RPMI7951 (cell line): Measurements from ENCODE around the gene ZNF281. TPM values are rescaled to one million over a fixed set of nuclear protein-coding genes. Genes with fewer than 3 reads are reported as not detected.
A peak's percentile ranks its signal among the peaks of the same experiment; 100 is the strongest.
"Not testable (repeated sequence)": the region's sequence is repeated elsewhere in the genome, so short reads cannot be mapped to it uniquely, and the experiment has no call there.

ENCODE experiments used
- DNase-seq: peaks from one replicate; pipeline ENCODE4 v3.0.0-alpha.2; 2012; ENCODE audit warnings: low read depth
- total RNA-seq: library from RNA; depleted of rRNA; stranded (reverse); fragments of >200 nt; shearing (Covaris generic); gene quantifications from 2 replicates; pipeline ENCODE4 v1.2.3, GENCODE V29; 2014; rRNA removed

Gene ZNF281, protein sequence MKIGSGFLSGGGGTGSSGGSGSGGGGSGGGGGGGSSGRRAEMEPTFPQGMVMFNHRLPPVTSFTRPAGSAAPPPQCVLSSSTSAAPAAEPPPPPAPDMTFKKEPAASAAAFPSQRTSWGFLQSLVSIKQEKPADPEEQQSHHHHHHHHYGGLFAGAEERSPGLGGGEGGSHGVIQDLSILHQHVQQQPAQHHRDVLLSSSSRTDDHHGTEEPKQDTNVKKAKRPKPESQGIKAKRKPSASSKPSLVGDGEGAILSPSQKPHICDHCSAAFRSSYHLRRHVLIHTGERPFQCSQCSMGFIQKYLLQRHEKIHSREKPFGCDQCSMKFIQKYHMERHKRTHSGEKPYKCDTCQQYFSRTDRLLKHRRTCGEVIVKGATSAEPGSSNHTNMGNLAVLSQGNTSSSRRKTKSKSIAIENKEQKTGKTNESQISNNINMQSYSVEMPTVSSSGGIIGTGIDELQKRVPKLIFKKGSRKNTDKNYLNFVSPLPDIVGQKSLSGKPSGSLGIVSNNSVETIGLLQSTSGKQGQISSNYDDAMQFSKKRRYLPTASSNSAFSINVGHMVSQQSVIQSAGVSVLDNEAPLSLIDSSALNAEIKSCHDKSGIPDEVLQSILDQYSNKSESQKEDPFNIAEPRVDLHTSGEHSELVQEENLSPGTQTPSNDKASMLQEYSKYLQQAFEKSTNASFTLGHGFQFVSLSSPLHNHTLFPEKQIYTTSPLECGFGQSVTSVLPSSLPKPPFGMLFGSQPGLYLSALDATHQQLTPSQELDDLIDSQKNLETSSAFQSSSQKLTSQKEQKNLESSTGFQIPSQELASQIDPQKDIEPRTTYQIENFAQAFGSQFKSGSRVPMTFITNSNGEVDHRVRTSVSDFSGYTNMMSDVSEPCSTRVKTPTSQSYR
- 11.0 and 15.7 TPM in 2 replicates for total RNA-seq

DNA sequence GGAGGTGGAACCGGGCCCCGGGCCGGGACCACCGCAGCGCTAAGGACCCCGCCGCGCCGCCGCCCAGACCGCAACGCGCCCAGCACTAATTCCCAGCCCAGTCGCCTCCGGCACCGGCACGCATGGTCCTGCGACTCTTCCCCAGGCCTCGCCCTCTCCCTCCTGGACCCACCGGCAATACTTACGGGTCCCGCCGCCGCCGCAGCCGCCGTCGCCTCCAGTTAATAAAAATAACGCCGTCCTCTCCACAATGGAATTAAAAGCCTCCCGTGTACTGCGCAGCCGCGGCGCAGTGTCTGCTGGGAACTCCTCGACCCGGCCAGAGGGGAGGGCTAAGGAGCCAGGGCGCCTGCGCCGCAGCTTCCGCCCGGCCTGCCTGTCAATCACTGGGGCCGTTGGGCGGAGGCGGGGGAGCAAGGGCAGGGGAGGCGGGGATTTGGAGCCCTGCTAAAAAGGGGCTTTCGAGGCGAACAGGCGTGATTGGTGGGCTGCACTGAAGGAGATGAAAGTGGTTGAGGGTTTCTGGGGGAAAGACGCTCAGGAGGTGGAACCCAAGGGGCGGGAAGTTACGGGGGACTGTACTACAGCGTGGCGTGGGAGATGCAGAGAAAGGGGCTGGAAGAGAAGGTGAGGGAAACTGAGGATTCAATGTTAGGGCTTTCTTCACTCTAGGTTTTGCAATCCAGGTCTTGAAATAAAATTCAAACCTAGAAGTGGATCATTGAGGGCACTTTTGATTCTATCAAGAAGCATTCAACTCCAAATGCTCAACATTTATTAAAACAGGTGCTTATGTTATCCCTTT, at the start of gene ZNF281:
TSS of gene ZNF281 (minus strand) at position 276 of the 805 bp plus-strand sequence. CDS start 331 bp downstream, outside the sequence.
- DNase-seq = peak; percentile 86

DNA sequence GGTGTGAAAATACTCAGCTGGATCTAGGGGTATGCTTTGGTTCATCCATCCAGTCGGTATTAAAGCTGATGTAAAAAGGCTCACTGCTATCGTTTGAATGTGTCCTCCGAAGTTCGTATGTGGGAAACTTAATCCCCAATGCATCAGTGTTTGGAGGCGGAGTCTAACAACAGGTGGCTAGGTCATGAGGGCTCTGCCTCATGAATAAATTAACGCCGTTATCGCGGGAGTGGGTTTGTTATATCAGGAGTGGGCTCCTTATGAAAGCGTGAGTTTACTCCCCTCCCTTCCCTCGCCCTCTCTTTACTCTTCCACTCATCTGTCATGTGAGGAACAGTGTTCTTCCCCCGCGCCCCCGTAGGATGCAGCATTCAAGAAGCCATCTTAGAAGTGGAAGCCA, 48.9 kb upstream of the ZNF281 start:
- DNase-seq = no peak

DNA sequence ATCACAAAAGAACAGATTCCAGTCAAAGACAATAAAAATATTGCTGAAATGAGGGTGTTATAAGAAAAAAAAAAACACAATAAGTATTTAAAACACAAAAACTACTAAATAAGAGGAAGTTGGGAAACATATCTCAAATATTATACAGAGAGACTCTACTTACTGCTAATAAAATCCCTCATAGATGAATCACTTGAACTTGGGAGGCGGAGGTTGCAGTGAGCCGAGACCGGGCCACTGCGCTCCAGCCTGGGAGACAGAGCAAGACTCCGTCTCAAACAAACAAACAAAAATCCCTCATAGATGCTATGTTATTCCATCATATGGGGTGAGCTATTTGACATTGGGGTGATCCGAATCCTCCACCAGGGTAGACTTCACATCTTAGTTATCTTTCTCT, 48.0 kb upstream of the ZNF281 start:
- DNase-seq = no peak

DNA sequence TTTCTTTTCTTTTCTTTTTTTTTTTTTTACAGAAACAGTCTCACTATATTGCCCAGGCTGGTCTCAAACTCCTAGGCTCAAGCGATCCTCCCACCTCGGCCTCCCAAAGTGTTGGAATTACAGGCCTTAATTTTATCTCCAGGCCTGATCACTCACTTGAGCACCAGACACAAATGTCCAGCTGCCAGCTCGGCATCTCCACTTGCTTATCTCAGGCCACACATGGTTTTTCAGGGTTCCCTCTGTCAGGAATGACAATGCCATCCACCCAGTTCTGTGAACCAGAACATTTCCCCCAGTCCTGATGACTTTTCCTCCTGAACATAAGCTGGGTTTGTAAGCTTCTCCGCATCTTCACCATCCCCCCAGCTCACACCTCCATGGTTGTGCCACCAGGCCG, 44.6 kb upstream of the ZNF281 start:
- DNase-seq = no peak

DNA sequence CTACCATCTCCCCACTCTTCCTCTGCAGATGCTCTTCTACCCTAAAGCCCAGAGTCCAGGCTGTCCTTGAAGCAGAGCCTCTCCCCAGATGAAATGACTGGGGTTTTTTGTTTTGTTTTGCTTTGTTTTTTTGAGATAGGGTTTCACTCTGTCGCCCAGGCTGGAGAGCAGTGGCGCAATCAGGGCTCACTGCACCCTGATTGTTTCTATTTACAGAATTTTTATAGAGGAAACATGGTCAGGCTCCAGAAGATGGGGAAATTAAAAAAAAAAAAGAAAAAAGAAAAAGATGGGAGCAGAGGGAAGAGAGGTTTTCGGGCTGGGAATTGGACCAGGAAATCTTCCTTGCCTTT, 43.7 kb upstream of the ZNF281 start:
- no peak for DNase-seq

DNA sequence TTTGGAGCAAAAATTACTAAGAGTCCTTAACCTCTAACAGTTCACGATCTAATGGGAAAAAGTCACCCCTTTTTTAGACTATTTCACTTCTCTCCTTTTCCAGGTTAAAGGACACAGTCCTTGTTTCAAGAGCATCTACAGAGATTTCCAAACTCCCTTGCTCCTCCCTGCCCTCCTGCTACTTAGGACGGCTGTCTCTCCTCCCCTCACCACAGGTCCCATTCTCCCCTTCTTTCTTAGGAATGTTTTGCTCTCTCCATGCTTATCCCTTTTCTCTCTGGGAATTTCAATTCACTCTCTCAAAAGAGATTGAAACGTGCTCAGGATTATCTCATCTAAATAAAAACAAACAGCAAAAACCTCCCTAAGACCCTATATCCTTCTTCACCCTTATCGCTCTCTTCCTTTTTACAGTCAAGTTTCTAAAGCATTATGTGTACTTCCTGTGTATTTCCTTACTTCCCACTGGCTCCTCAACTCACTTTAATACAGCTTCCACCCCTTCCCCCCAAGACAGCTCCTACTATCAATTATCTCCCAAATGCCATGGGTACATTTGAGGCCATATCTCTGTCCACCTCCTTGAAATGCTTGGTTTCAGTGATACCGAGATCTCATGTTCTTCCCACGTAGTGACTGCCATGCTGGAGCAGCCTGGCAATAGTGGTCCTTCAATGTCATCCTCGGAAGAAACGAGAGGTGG, 43.2 kb upstream of the ZNF281 start:
- DNase-seq = no peak

DNA sequence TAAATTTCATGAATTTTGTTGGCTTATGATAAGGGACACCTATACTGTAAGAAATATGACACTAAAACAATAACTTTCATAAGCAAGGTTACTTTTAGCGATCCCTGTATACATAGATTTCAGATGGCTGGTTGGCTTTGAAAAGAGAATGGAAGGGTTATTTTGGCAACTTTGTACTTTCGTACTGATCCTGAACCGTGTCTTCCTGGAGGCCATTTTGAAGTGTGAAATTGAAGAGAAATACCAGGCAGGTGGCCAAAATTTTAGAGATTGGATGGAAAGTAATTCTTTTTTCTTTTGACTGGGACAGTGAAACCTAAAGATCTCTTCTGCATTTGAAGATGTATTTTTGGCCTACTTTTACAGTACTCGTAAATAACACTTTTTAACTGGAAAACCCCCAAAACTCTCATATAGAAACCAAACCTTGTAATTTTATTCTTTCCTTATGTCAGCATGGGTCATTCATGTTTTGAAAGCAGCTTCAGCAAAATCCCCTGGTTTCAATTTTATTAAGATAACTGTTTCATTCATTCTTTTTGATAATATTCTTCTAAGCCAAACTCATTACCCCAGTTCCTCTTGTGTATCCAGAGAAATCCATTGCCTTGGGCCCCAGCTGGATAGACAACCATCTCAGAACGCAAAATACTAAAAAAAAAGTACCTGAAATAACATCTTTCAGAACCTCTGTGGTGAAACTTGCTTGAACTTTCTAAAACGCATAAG, 38.4 kb upstream of the ZNF281 start:
- DNase-seq = no peak

DNA sequence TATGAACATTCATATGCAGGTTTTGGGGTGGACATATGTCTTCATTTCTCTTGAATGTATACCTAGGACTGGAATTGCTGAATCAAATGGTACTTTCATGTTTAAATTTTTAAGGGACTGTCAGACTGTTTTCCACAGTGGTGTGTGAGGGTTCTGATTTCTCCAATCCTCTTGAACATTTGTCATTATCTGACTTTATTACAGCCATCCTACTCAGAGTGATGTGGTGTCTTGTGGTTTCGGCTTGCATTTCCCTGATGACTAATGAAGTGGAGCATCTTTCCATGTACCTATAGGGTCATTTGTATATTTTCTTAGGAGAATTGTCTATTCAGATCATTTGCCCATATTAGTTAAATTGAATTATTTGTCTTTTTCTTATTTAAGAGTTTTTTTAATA, 35.4 kb upstream of the ZNF281 start:
- peak; percentile 76 for DNase-seq

DNA sequence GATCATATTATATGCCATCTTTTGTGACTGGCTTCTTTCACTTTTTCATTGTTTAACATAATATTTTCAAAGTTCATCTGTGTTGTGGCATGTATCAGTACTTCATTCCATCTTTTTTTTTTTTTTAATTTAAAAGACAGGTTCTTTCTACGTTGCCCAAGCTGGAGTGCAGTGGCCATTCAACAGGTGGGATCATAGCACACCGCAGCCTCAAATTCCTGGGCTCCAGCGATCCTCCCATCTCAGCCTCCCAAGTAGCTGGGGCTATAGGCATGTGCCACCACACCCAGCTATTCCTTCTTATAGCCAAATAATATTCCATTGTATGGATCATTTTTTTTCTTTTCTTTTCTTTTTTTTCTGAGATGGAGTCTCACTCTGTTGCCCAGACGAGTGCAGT, 34.6 kb upstream of the ZNF281 start:
- DNase-seq = no peak

DNA sequence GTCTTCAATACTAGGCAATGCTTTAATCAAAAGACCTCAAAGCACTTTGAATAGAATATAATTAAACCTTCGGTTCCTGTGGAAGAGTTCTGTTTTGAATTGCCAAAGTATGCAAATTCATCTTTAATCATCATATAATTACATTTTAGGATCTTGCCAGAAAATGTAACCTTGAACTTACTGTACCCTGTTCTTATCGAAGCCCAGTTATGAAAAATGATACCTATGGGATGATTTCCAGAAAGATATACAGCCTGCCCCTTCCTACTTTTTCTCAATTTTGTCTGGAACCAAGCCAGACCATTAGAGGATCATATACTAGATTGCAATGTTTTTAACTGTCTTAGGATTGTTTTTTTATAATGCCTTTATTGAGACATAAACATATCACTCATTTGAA, 34.0 kb upstream of the ZNF281 start:
- no peak for DNase-seq

DNA sequence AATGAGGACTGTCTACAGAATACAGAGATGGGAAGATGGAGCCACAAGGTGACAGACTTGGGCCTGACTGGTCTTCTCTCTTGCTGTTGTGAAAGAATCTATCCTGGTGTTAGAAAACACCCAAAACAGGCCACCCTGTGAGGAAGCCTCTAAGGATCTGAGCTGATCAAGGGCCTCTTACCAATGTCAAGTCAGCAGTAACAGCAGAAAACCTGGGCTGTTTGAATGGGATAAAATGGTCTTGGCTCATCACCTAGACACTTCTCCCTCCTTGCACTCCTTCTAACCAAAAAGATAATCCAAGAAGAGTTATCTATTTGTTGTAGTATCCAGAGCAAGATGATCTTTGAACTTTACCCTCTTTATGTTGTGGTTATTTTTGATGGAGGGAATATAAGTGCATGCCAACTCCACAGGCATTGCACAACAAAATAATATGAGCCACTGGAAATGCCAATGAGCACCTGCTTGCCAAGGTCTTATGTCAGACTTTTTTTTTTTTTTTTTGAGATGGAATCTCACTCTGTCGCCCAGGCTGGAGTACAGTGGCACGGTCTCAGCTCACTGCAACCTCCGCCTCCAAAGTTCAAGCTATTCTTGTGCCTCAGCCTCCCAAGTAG, 32.8 kb upstream of the ZNF281 start:
- no peak for DNase-seq

DNA sequence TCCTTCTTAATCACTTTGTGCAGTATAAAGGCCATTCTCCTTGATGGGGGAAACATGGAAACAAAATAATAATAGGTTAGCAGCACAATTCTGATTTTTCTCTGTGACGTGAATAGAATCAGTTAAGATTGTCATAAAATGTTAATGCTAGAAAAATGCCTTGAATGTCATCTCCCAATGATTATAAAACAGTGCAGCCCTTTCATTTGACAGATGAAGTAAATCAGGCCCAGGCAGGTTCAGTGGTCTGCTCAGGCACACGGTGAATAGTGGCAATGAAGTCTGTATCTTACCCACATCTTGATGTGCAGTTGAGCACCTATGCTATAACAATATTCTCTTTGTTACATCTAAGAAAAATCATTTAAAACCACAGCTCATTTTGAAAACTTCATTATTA, 32.2 kb upstream of the ZNF281 start:
- no peak for DNase-seq

DNA sequence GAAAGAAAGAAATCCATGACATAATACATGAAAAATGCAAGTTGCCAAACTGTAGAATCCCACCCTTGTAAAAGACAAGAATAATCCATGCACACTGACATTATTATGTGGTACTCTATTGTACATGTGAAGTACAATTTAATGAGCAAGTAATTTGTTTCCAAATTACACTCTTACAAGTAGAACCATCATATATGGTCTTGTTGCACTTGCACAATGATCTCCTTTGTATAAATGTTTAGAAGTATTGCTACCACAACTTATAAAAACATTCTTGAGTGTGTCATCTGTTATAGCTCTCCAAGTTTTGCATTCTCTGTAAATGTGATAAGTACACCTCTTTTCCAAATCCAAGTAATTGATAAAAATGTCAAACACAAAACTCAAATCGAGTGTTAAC, 29.1 kb upstream of the ZNF281 start:
- DNase-seq = peak; percentile 10

DNA sequence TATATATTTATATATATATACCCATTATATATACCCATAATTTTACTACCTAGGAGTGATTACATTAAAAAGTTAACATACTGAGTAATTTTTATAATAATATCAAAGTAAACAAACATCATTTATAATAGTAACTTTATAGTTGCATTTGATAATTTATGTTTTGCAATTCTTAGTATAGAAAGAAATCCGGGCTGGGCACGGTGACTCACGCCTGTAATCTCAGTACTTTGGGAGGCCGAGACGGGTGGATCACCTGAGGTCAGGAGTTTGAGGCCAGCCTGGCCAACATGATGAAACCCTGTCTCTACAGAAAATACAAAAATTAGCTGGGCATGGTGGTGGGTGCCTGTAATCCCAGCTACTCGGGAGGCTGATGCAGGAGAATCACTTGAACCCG, 28.6 kb upstream of the ZNF281 start:
- DNase-seq = not testable (repeated sequence)

DNA sequence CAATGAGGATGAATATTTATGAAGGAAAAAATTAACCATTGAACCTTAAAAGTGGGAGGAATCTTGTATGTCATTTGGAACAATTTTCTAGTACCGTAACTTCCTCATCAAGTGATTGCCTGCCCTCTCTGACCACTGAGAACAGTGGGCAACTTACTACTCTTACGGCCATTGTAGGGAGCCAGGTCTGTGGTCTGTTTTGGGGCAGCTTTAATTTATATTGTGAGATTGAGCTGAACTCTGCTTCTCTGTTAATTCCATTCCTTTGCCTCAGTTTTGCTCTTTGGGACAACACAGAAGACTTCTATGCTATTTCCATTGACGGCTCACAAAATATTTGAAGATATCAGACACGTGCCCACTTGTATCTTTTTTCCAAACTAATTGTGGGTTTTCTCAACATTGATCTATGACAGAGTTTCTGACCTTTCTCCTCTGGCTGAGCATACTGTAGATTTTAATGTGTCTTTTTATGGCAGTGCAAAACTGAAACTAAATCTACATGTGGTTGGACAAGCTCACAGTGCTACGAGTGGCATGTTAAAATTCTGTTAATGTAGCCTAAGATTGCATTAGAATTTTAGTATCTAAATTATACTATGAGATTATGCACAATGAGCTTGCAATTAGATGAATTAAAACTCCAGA, 27.8 kb upstream of the ZNF281 start:
- peak; percentile 40 for DNase-seq

DNA sequence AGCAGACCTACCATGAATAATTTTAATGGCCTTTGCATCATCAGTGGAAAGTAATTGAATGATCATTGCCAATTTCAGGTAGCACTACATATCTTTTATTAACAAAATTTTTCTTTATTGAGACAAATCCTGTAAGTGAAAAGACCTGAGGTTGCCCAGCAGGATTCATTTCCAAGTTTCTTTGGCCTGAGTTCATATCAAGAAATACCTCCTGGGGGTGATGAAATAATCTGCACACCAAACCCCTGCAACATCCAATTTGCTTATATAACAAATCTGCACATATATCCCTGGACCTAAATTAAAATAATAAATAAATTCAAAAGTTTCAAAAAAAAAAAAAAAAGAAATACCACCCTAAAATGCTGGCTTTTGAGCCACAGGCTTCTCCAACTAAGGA, 27.3 kb upstream of the ZNF281 start:
- no peak for DNase-seq

DNA sequence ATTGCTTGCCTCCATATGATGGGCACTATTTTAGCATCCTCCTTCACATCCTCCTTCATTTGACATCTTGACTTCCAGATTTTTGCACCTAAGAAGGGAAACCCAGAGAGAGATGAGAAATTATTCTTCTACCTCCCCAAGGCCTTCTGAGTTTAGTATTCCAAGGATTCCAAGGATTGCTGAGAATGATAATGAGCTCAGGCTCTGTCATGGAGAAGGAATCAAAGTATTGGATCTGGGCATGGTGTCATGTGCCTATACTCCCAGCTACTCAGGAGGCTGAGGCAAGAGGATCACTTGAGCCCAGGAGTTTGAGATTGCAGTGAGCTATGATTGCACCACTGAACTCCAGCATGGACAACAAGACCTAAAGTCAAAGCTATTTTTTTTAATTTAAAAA, 26.6 kb upstream of the ZNF281 start:
- no peak for DNase-seq

DNA sequence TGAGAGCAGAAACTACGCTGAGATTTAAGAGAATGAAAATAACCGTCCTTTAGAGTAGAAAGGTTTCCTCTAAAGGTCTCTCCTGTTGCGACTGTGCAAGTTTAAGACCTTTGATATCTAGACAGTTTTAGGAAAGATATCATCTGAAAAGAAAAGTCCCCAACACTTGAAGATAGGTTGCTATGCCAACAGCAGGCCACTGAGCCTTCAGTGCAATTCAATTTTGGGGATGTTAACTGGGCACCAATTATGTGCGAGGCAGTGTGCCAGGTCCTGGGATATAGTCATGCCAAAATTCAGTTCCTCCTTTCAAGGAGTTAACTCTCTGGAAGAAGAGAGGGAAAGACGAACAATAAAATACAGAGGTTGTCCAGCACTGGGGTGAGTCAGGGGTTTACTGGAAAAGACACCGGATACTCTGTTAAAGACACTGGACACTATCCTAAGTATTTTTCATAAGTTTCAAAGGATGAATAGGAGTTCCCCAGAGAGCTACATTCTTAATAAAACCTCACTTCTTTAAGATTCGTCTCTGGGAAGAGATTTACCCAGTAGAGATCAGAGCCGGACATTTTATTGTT, 25.5 kb upstream of the ZNF281 start:
- DNase-seq = peak; percentile 46

DNA sequence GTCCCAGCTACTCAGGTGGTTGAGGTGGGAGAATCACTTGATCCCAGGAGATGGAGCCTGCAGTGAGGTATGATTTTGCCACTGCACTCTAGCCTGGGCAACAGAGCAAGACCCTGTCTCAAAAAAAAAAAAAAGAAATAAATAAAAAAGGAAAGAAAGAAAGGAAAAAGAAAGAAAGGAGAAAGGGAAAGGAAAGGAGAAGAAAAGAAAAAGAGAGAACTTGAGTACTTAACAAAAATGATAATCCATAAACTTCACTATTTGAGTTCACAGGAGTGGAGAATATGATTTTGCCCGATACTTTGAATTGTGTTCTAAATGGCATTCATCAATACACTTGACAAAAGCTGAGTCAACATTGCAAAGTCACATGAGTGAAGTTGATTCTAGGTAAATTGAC, 23.8 kb upstream of the ZNF281 start:
- DNase-seq = no peak
